DND-41 (cell line): Measurements from ENCODE around the gene WDFY3.
"Not testable (repeated sequence)": the region's sequence is repeated elsewhere in the genome, so short reads cannot be mapped to it uniquely, and the experiment has no call there.

Experiments
- ATAC-seq: fragments of 200-7000 bp; cut with Tn5 transposase; 3 replicates; pipeline ENCODE4 v1.9.1; 2021; ENCODE audit warnings: low read depth; ENCODE audit not compliant: insufficient read depth
- DNase-seq: peaks from one replicate; pipeline ENCODE4 v3.0.0-alpha.2; 2020
- H2AFZ ChIP-seq: 2 replicates; pipeline ENCODE4 v1.6.0; 2012; ENCODE audit warnings: low read depth, low read length
- H3K27ac ChIP-seq: 2 replicates; pipeline ENCODE4 v1.5.1; 2012; ENCODE audit warnings: low read length, inconsistent platforms
- H3K27me3 ChIP-seq: fragments of 200-600 bp; sonication (generic); 2 replicates; pipeline ENCODE4 v1.6.0; 2012; ENCODE audit warnings: low read length, mild to moderate bottlenecking, inconsistent platforms; ENCODE audit not compliant: insufficient read depth, poor library complexity
- H3K36me3 ChIP-seq: 2 replicates; pipeline ENCODE4 v1.5.1; 2012; ENCODE audit warnings: low read length, inconsistent platforms; ENCODE audit not compliant: insufficient read depth
- H3K4me1 ChIP-seq: 2 replicates; pipeline ENCODE4 v1.5.1; 2012; ENCODE audit warnings: mild to moderate bottlenecking, low read length; ENCODE audit not compliant: insufficient read depth
- H3K4me2 ChIP-seq: 2 replicates; pipeline ENCODE4 v1.6.0; 2012; ENCODE audit warnings: mild to moderate bottlenecking, moderate library complexity, low read length, inconsistent platforms; ENCODE audit not compliant: insufficient read depth
- H3K4me3 ChIP-seq, 2 experiments: fragments of 200-600 bp in 1 of 2; shearing (Covaris generic) in 1 of 2; 2 replicates each; pipeline ENCODE4 v1.5.1; 2012 to 2016; ENCODE audit warnings: inconsistent platforms in 2 of 2, low read length in 2 of 2, mild to moderate bottlenecking in 2 of 2, low read depth in 1 of 2, moderate library complexity in 1 of 2
- H3K79me2 ChIP-seq: 2 replicates; pipeline ENCODE4 v1.6.0; 2012; ENCODE audit warnings: low read length, inconsistent platforms; ENCODE audit not compliant: insufficient read depth
- H3K9ac ChIP-seq: 2 replicates; pipeline ENCODE4 v1.6.0; 2012; ENCODE audit warnings: low read depth, mild to moderate bottlenecking, inconsistent platforms, low read length, moderate library complexity
- H3K9me3 ChIP-seq: 2 replicates; pipeline ENCODE4 v1.5.1; 2012; ENCODE audit warnings: low read length, moderate library complexity, mild to moderate bottlenecking, inconsistent platforms; ENCODE audit not compliant: insufficient read depth, severe bottlenecking
- H4K20me1 ChIP-seq: 2 replicates; pipeline ENCODE4 v1.6.0; 2012; ENCODE audit warnings: low read length; ENCODE audit not compliant: insufficient read depth
- CTCF ChIP-seq: IDR thresholded peaks from 2 replicates; pipeline ENCODE4 v1.5.1; 2012; ENCODE audit warnings: borderline replicate concordance, low read length, moderate library complexity, mild to moderate bottlenecking; ENCODE audit not compliant: poor library complexity, severe bottlenecking; ENCODE audit errors: extremely low read depth
- EZH2 ChIP-seq: IDR thresholded peaks from 3 replicates; pipeline ENCODE4 v1.6.1; 2012; ENCODE audit warnings: borderline replicate concordance, low read depth, mild to moderate bottlenecking, moderate library complexity, low read length, inconsistent platforms; ENCODE audit not compliant: severe bottlenecking

Gene WDFY3

GRCh38 chr4:84846985-84847384, 119.5 kb downstream of the WDFY3 start:
- no peak for TF ChIP-seq CTCF
- no peak for TF ChIP-seq EZH2
- H3K36me3 ChIP-seq = no peaks in the 10 kb centered on the region

GRCh38 chr4:84841435-84841834, 125.1 kb downstream of the WDFY3 start:
- no peaks in the 10 kb centered on the region for H3K9me3 ChIP-seq
- no peaks in the 10 kb centered on the region for H3K36me3 ChIP-seq
- no peak overlapping the region for H3K9ac ChIP-seq
- no peak for TF ChIP-seq EZH2
- no peaks in the 10 kb centered on the region for H3K79me2 ChIP-seq
- DNase-seq (no peak), ATAC-seq (no peak)
- H3K27ac ChIP-seq = no peak overlapping the region
- no peaks in the 10 kb centered on the region for H3K27me3 ChIP-seq
- H3K4me1 ChIP-seq = no peaks in the 10 kb centered on the region
- H2AFZ ChIP-seq = no peak overlapping the region
- H3K4me3 ChIP-seq = no peak overlapping the region
- no peaks in the 10 kb centered on the region for H4K20me1 ChIP-seq
- H3K4me2 ChIP-seq = no peak overlapping the region

More at GRCh38 chr4:84846985-84847384, 119.5 kb downstream of the WDFY3 start:
- H2AFZ ChIP-seq = no peak overlapping the region
- no peak overlapping the region for H3K27ac ChIP-seq
- H3K9ac ChIP-seq = no peak overlapping the region
- no peaks in the 10 kb centered on the region for H3K27me3 ChIP-seq
- no peaks in the 10 kb centered on the region for H3K9me3 ChIP-seq
- DNase-seq (no peak), ATAC-seq (no peak)
- no peaks in the 10 kb centered on the region for H3K79me2 ChIP-seq
- no peaks in the 10 kb centered on the region for H4K20me1 ChIP-seq
- no peak overlapping the region for H3K4me3 ChIP-seq
- H3K4me1 ChIP-seq = no peaks in the 10 kb centered on the region
- no peak overlapping the region for H3K4me2 ChIP-seq

GRCh38 chr4:84837751-84838150, 128.7 kb downstream of the WDFY3 start:
- H3K9ac ChIP-seq = no peak overlapping the region
- ATAC-seq (no peak), DNase-seq (no peak)
- H3K4me2 ChIP-seq = no peak overlapping the region
- H3K27ac ChIP-seq = no peak overlapping the region
- H3K36me3 ChIP-seq = no peaks in the 10 kb centered on the region
- no peaks in the 10 kb centered on the region for H3K79me2 ChIP-seq
- H4K20me1 ChIP-seq = no peaks in the 10 kb centered on the region
- H3K27me3 ChIP-seq = no peaks in the 10 kb centered on the region
- TF ChIP-seq EZH2 (no peak), CTCF (no peak)
- H3K9me3 ChIP-seq = no peaks in the 10 kb centered on the region
- H2AFZ ChIP-seq = no peak overlapping the region
- H3K4me1 ChIP-seq = no peaks in the 10 kb centered on the region
- H3K4me3 ChIP-seq = no peak overlapping the region

DNA sequence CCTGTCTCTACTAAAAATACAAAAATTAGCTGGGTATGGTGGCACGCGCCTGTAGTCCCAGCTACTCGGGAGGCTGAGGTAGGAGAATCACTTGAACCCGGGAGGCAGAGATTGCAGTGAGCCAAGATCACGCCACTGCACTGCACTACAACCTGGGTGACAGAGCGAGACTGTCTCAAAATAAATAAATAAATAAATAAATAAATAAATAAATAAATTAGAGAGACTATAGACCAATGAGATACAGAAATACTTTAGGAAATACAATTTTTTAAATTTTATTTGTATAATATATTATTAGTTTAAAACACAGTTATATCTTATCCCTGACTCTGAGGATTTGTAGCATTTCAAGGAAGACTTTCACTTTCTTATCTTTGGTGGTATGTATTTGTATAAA, 136.9 kb downstream of the WDFY3 start:
- not testable (repeated sequence) for H3K27ac ChIP-seq, H3K79me2 ChIP-seq, H3K4me2 ChIP-seq, H3K4me3 ChIP-seq, ATAC-seq, H3K27me3 ChIP-seq, H2AFZ ChIP-seq, H4K20me1 ChIP-seq, DNase-seq, H3K36me3 ChIP-seq, H3K4me1 ChIP-seq, H3K9me3 ChIP-seq, H3K9ac ChIP-seq
